GM18507 (cell line): ENCODE data around the gene GABBR2.
"Not testable (repeated sequence)": the region's sequence is repeated elsewhere in the genome, so short reads cannot be mapped to it uniquely, and the experiment has no call there.

Experiments used
- DNase-seq: peaks from one replicate; pipeline ENCODE4 v3.0.0; 2011; ENCODE audit warnings: low read depth; ENCODE audit not compliant: insufficient read length; ENCODE audit errors: extremely low spot score
- FAIRE-seq: peaks from 2 replicates; lab custom pipeline; 2011; peaks lifted over from hg19 to GRCh38; lab: Jason Lieb, UNC

Gene GABBR2

GRCh38 chr9:98532147-98532546 is 176.6 kb downstream of the GABBR2 start:
- no peak for FAIRE-seq
- no peak for DNase-seq

- FAIRE-seq (no peak), DNase-seq (no peak)
Observed at GRCh38 chr9:98530806-98531386, 177.8 kb downstream of the GABBR2 start.

- DNase-seq (no peak), FAIRE-seq (no peak)
Observed at GRCh38 chr9:98530275-98530674, 178.5 kb downstream of the GABBR2 start.

- FAIRE-seq (no peak), DNase-seq (no peak)
Observed at GRCh38 chr9:98529841-98530240, 178.9 kb downstream of the GABBR2 start.

GRCh38 chr9:98523231-98523901 is 185.4 kb downstream of the GABBR2 start:
- FAIRE-seq (no peak), DNase-seq (no peak)

GRCh38 chr9:98522487-98522886 is 186.2 kb downstream of the GABBR2 start:
- DNase-seq, result no peak

GRCh38 chr9:98521141-98521540 is 187.6 kb downstream of the GABBR2 start:
- FAIRE-seq, result no peak
- DNase-seq, result no peak

More at GRCh38 chr9:98522487-98522886, 186.2 kb downstream of the GABBR2 start:
- FAIRE-seq, result no peak

- DNase-seq (no peak), FAIRE-seq (no peak)
Observed at GRCh38 chr9:98520221-98520960, 188.3 kb downstream of the GABBR2 start.

- DNase-seq (no peak), FAIRE-seq (no peak)
Observed at GRCh38 chr9:98519641-98520040, 189.1 kb downstream of the GABBR2 start.

GRCh38 chr9:98518556-98518955 is 190.2 kb downstream of the GABBR2 start:
- no peak for FAIRE-seq
- no peak for DNase-seq

- no peak for DNase-seq
- FAIRE-seq, result no peak
Observed at GRCh38 chr9:98517761-98518160, 191.0 kb downstream of the GABBR2 start.

- FAIRE-seq (no peak), DNase-seq (no peak)
Observed at GRCh38 chr9:98516897-98517503, 191.7 kb downstream of the GABBR2 start.

GRCh38 chr9:98516205-98516896 is 192.4 kb downstream of the GABBR2 start:
- no peak for FAIRE-seq
- DNase-seq, result no peak

- DNase-seq (no peak), FAIRE-seq (no peak)
Observed at GRCh38 chr9:98515506-98516204, 193.1 kb downstream of the GABBR2 start.

GRCh38 chr9:98514841-98515240 is 193.9 kb downstream of the GABBR2 start:
- FAIRE-seq (no peak), DNase-seq (no peak)

- not testable (repeated sequence) for DNase-seq, FAIRE-seq
Observed at GRCh38 chr9:98508217-98508919, 200.4 kb downstream of the GABBR2 start.

GRCh38 chr9:98506422-98507054 is 202.2 kb downstream of the GABBR2 start:
- FAIRE-seq (no peak), DNase-seq (no peak)
